Mucosa of gallbladder (tissue), 1 donor: ENCODE measurements around the gene LDLRAD3. TPM values are rescaled to one million over a fixed set of nuclear protein-coding genes. Genes with fewer than 3 reads are reported as not detected.

ENCODE experiments used
- DNase-seq: peaks from one replicate; pipeline ENCODE4 v3.0.0-alpha.2; 2020; ENCODE audit warnings: low spot score
- total RNA-seq: library from RNA; stranded (reverse); gene quantifications from one replicate; pipeline ENCODE4 v1.2.1, GENCODE V29; 2021
- donor health status: DM: no; HTN: no; CAD: no.

LDLRAD3 gene
- total RNA-seq, 1 donor from 2014 or later = 5.0 TPM

DNA sequence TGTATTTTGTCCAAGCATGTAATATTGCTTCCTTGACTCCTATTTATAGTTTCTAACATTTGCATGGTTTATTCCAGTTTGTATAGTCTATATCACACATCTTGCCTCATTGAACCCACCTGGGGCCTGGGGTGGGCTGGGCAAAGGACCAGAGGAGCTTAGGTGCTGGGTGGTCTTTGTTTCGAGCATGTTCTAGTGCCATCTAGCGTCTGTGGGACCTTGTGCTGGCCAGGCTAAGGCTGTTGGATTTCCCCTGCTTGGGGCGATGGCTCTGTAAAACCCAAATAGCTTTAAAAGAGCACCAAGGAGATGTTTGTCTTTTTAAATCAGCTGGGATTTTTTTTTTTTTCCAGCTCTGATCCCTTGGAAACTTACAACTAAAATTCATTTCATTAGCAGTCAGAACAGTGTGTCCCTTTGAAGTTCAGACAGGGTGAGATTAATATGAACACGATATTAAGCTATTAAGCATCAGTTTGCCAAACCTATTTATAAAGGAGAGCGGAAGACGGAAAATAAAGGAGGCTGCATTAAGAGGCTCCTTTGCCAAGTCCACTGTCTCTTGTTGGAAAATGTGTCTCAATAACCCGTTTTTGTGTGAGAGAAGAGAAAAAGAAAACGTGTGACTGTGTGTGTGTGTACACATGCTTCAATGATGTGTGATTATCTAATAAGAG lies 188.0 kb downstream of the LDLRAD3 start:
- peak; percentile 40 for DNase-seq

DNA sequence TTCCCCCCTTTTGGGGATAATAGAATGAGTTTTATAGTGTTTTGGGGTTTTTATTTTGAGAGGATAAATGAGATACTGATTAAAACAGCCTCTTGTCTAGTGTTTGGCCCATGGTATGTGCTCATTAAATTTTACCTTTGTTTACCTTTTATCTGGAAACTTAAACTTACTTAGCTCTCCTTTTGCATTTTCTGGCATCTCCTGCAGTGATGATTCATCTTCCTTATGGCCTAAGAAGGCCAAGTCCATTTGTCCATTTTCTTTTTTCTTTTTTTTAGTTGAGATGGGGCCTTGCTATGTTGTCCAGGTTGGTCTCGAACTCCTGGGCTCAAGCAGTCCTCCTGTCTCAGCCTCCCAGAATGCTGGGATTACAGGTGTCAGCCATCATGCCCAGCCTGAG lies 189.1 kb downstream of the LDLRAD3 start:
- no peak for DNase-seq

DNA sequence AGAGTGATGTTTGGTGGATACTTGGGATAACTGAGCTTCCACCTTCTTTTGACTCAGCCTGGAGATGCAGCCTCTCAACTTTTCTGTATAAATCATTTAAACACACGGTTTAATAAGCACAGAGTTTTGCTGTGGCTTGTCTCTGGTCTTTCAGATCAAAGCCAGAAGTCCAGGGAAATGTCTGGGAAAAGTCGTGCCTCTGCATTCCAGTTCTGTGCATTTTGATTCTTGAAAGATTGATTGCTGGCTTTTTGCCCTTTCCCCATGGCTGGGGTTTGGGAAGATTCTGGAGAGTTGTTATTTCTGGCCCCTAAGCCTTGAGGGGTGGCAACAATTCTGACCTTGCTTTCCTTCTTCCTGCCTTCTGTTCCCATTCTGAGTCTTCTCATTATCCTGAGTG lies 191.2 kb downstream of the LDLRAD3 start:
- no peak for DNase-seq

DNA sequence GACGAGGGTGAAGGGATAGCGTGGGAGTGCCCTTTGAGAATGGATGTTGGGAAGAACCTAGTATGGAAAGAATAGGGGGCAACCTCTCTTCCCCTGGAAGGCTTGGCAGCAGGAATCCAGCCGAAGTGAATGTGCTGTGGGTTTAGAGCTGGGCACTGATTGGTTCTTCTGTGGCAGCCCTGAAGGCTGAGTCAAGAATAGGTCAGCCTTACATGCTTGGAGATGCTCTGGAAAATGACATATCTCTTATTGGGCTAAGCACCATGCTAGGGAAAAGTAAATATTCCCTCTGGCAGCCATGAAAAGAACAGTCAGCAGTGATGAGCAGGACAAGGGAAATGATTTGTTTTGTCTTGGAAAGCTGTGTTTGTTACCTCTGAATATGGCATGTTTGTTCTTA lies 195.9 kb downstream of the LDLRAD3 start:
- DNase-seq = no peak

DNA sequence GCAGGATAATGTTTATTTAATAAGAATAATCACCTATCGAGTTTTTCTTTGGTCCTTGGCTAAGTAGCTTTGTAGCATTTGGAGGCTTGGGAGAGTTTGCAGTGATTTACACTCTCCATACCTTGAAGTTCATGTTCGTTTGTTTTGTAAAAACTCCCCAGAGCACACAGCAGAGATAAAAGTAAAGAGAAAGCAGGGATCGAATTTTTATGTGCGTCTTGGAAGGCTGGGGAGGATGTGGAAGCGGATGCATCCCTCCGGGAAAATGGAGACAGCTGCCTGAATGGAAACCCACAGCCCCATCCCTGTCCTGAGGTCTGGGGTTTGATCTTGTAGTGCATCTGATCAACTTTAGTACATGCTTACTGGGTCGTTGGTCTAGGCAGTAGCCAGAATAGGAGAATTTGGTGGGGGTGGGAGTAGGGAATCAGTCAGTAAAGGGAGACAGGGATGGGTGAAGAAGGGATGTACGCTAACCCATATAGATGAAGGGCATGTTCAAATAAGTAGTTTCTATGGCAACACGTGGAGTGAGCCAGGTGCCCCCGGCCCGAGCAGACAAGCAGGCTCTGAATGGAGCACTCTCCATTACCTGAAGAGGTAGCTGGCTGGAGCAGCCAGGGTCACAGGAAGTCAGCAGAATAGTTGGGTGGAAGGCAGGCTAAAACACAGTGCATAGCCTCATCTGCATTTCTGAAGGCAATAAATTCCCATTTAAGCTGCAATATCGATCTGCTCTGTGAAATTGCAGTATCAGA lies 197.5 kb downstream of the LDLRAD3 start:
- DNase-seq = no peak

DNA sequence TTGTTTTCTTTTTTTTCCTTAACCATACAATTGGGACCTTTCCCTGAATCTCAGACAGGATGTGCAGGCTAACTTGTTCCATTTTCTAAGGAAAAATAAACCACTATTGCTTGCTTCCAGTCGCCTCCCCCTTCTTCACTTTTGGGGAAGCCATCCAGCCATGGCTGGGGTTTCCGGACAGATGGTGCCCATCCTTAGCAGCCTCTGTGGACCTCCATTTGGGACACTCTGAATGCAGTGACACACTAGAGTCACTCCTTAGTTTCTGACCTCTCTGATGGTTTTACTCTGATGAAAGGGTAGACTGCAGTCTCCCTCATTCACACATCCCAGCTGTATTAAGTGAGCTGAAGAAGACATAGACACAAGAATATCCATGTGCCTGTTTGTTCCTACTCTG lies 198.1 kb downstream of the LDLRAD3 start:
- DNase-seq = no peak

DNA sequence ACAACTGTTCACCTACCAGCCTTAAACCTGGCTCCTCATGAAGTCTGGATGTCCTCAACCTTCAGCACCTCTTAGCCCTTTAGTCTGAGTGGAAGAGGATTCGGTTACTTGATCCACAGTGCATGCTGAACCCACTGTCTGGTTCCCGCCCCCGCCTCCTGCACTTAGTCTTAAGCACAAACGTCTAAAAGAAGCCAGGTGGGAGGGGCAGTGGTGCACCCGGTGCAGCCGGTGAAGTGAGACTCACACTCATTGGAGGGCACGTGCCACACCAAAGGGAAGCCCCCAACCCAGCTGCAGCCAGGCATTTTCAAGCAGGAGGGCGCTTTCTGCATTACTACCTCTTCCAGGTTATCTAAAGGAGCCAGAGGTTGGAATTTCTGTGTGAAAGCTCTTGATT lies 198.6 kb downstream of the LDLRAD3 start:
- no peak for DNase-seq

DNA sequence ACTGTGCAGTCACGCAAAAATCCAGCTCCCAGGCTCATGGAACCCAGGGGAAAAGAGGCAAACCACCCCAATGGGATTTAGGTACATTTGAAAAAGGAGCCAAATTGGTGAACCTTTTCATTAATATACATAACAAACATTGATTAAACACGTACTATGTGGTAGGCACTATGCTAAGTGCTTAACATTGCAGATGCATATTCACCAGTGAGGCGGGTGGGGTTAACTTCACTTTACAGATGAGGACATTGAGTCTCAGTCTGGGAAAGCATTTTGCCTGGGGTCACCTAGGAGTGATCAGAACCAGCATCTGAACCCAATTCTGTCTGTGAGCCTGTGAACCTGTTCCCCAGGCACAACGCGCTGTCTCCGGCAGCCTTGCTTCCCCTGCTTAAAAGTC lies 199.0 kb downstream of the LDLRAD3 start:
- DNase-seq = no peak

DNA sequence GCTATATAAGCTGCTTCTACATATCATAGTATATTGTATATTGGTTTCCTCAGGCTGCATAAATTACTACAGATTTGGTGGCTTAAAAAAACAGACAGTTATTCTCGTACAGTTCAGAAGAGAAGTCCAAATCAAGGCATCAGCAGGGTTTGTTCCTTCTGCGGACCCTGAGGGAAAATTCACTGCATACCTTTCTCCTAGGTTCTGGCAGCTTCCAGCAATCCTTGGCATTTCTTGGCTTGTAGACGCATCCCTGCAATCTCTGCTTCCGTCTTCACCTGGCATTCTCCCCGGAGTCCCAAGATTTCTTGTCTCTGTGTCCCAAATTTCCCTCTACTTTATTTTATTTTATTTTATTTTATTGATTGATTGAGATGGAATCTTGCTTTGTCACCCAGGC lies 202.6 kb downstream of the LDLRAD3 start:
- no peak for DNase-seq

DNA sequence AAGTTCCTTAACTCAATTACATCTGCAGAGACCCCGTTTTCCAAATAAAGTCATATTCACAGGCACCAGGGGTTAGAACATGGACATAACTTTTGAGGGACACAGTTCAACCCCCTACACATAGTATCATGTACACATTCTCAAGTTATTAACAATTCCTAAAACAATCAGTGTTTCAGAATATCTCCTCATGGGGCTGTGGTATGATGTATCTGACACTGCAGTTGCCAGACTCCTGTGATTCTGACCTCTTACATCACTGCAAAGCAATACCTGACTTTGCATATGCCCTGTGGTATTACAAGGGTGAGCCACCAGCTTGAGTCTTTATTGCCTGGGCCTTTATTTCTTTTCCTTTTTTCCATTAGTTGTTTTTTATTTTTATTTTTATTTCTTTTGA lies 203.6 kb downstream of the LDLRAD3 start:
- no peak for DNase-seq

DNA sequence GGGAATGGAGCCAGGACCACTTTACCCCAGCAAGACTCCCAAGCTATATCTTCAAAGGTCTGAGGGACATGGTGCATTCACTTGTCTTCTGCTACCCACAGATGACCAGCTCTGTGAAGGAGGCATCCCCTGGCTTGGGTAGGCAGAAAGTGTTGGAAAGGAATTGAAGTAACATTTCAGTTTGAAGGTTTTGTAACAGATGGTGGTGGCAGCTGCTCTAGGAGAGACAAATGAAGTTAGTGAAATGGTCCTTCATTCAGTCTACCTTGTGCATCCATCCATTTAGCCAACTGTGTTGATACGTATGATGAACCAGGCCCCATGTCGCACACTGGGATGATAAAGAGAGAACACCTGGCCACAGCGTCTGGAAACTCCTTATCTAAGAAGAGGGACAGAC lies 204.8 kb downstream of the LDLRAD3 start:
- no peak for DNase-seq

DNA sequence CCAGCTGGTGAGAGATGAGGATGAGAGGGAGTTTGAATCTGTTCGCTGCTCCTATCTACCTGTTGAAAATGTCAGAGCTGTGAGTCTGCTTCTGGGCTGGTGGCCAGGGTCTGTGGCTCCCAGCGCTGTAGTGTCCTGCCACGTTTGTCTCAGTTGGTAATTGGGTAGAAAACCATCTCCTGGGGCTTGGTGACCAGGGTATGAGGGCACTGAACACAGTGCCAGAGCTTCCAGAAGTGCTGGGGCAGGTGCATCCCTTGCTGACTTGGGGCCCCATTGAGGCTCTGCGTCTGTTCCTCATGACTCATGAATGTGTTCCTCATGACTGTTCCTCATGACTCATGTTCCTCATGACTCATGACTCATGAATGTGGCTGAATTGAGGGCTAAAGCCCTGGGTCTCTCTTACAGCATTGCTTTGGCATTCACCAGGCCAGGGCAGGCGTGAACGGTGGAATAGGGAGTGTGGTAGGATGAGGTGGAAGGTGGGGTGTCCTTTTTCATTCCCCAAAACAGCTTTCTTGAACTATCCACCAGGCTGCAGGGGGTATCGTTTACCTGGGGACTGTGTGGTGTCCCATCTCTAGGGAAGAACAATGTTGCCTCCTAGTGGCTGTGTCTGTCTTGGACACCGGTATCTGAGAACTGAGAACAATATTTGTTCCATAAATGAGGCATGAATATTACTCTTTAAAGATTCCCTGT lies 205.8 kb downstream of the LDLRAD3 start:
- peak; percentile 79 for DNase-seq

DNA sequence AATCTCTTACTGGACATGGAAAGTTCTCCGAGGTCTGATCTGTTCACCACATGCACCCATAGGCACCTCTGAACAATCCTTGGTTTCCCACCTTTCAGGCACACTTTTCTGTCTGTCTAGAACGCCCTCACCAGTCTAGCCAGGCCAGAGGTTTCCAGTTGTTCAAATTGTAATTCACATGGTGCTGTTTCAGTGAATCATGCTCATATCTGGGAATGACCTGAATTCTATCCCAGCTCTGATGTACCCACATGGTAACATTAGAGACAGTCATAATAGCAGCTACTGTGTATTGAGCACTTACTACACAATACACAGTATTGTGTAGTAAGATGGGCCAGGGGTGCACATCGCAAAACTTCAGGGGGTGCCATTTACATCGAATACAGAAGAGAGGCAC lies 207.1 kb downstream of the LDLRAD3 start:
- DNase-seq = no peak

DNA sequence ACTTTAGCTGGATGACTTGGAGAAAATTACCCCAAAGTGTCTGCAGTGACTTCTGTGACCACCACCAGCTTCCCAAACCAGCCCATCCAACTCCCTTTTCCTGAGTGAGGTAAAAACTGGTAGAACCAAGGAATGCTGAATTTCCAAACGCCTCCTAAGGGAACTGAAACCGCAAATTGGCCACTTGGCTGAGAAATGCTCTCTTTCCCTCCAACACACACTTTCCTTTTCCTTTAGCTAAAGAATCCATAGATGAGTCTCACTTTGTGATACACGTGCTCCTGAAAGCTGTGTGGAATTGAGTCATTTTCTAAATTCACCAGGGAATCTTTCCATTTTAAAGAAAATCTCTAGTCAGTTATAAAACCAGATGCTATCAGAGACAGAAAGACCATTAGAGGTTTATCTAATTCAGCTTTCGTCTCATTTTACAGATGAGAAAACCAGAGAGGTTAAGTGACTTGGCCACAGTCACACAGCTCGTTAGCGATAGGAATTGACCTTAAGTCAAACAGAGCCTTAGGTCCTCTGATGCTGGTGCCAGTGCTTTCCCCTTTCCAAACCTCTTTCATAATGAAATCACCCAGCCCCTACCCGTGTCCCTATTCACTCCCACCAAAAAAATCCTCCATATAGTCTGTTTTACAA lies 208.2 kb downstream of the LDLRAD3 start:
- no peak for DNase-seq

DNA sequence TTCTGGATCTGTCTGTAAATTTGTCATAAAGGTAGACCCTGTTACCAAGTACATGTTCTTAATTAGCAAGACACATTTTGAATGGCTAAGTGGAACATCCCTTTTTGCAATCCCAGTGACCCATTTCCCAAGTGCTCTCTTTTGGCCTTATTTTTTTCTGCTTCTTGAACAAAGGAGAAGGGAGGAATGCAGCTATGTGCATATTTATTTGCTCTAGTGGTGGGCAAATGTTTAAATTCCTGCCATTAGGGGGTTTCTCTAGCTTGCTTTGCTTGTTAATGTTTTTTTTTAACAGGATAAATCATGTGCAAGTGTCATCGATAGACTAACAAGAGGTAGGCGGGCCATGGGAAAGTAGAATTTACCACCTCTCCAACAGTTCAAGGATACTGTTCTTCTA lies 209.7 kb downstream of the LDLRAD3 start:
- no peak for DNase-seq

DNA sequence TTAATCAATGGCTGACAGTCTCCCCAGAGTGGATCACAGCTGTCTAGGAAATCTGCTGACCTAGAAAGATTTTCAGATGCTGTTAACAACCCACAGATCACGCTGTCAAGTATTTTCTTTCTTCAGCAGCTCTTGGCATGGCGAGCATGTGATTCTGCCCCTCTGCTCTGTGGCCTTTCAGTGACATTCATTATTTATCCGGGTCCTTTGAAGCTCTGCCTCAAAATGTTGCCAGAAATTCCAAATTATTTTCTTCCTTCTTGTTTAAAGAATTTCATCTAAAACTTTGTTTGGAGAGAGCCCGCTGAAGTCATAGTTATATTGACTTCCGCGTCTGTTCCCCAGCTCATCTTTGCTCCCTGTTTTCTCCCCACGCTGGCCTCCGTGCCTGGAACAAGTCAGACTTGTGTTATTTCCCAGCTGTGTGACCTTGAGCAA lies 211.3 kb downstream of the LDLRAD3 start:
- DNase-seq = no peak

DNA sequence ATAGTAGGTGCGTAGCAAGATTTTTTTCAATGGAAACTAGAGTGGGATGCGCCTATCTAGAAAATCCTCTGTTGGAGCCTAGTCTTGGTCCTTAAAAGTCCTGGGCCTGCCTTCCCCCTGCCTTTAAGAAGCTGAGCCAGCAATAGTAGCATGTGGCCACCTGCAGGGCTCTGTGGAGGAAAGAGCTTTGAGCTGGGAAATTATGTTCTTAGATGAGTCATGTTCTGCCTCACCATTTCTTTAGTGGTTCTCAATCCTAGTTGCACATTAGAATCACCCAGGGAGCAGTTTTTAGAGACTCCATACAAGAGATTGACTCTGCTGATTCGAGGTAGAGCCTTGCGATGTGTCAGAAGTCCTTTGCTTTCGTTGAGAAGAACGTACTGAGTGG lies 211.9 kb downstream of the LDLRAD3 start:
- DNase-seq = no peak

DNA sequence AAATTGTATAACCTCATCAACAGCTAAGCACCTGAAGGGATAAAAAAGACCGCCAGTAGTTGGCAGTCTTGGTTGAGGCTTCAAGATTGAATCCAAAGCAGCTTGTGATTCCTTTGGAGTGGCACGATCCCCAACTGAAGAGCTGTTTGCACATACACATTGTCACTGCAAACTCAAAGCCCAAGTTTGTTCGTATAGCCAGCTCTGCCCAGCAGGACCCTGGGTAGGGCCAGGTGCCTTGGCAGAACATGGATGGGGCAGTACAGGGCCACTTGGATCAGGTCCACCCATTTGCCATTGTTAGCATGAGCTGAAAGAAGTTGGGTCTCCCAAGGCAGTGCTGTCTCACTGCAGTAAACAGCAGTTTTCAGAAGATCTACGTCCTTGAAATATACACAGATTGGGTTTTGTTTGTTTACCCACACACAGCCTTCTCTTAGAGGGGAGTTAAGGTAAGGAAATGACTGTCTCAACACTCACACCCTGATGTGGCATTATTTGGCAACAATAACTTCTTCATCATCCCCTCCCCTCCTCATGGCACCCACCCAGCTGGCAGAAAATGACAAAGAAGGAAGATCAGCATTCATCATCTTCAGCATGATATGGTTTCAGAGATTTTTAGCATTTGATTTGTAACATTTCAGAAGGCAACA lies 212.4 kb downstream of the LDLRAD3 start:
- DNase-seq = no peak

DNA sequence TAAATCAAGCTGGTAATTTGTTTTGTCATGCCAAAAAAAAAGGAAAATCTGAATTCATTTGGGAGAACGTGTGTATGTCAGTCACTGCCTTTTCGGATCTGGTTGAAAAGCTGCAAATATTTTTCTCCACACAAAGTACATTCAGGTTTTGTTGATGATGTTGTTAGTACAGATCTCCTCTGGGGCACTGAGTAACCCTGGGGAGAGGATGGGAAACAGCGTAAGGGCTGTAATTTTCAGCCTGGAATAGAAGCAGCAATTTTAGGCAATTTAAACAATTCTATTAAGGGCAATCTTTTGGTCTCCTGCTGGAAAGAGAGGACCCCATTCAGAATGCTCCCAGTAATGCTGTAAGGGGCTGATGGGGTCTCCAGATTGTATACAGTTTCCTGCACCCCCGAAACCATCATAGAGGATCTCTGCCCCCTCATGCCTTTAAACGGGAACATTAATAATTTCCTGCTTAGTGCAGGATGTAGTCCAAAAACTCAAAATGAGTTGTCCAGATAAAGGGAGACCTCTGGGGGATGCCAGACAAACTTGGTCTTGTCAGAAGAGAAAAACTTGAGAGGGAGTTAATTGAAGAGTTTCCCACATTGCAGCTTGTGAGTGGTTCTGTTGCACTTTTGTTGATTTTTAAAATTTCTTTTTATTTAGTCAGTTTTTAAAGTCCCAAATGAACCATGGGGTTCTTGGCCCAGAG lies 213.1 kb downstream of the LDLRAD3 start:
- DNase-seq = no peak

DNA sequence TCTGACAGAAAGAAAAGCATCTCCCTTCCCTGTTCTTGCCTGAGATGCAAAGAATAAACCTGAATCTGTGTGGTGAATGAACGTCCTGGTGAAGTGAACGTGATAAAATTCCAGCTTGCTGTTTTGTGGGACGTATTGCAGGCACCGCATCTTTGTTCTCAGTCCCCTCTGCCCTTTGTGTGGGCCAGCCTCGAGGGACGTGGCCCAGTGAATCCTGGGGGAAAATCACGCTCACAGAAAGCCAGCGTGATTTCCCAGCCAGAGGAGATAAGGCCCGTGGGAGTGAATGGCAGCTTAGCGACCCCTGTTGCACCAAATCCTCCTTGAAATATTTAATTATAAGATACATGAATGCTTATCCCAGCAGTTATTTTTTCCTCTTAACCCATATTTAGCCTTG lies 216.2 kb downstream of the LDLRAD3 start:
- DNase-seq = no peak

DNA sequence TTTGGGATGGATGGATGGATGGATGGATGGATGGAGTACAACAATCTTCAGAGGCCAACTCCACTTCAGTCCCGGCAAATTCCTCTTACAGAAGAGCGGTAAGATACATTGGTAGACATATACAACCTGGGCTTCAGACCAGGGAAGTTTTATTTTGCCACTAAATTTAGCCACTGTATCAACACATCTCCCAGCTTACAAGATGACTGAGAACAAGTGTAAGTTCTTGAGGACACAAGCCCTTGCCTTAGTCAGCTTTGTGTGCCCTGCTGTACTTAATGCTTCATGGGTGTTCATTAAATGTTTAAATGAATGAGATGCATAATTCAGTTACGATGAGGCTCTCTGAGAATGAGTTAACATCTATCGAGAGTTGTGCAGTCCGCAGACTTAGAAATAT lies 217.7 kb downstream of the LDLRAD3 start:
- no peak for DNase-seq
